Activated CD8-positive, alpha-beta T cell treated with anti-CD3 and anti-CD28 coated beads for 36 hours (primary cell): ENCODE results near the gene DUSP16. TPM values are rescaled to one million over a fixed set of nuclear protein-coding genes. Genes with fewer than 3 reads are reported as not detected.
A peak's percentile ranks its signal among the peaks of the same experiment; 100 is the strongest.

ENCODE experiments used
- ATAC-seq: fragments of 200-7000 bp; cut with Tn5 transposase; one replicate; pipeline ENCODE4 v1.10.0; 2021; ENCODE audit warnings: mild to moderate bottlenecking, moderate library complexity
- CTCF ChIA-PET: fragments of 350-600 bp; sonication (Branson Sonifier 250); formaldehyde crosslinking; loops from one replicate; lab custom pipeline; 2021; ENCODE audit warnings: antibody characterized with exemption; lab: Charles Lee
- POLR2A ChIA-PET: fragments of 350-600 bp; sonication (Branson Sonifier 250); formaldehyde crosslinking; loops from one replicate; lab custom pipeline; 2021; ENCODE audit warnings: antibody characterized with exemption; lab: Charles Lee
- DNase-seq: peaks from one replicate; pipeline ENCODE4 v3.0.0-alpha.2; 2020
- H3K27ac Mint-ChIP-seq: one replicate; pipeline ENCODE4 v1.8.0; 2021; ENCODE audit warnings: mild to moderate bottlenecking, mixed read lengths
- H3K27me3 Mint-ChIP-seq: one replicate; pipeline ENCODE4 v1.8.0; 2021; ENCODE audit warnings: mixed read lengths
- H3K36me3 Mint-ChIP-seq: one replicate; pipeline ENCODE4 v1.8.0; 2021; ENCODE audit warnings: low read depth, mixed read lengths
- H3K4me1 Mint-ChIP-seq: one replicate; pipeline ENCODE4 v1.8.0; 2021; ENCODE audit warnings: low read depth, mixed read lengths
- H3K4me3 Mint-ChIP-seq: one replicate; pipeline ENCODE4 v1.8.0; 2021; ENCODE audit warnings: mild to moderate bottlenecking, moderate library complexity, mixed read lengths
- H3K9me3 Mint-ChIP-seq: one replicate; pipeline ENCODE4 v1.8.0; 2021; ENCODE audit warnings: mixed read lengths
- intact Hi-C: fragments of 100-400 bp; cut with micrococcal nuclease; formaldehyde crosslinking; loops from one replicate; pipeline ENCODE4 v1.10.0; 2022
- total RNA-seq, 2 experiments: library from RNA; stranded (reverse); gene quantifications; one replicate each; pipeline ENCODE4 v1.2.3, GENCODE V29; 2021
- TF ChIP-seq, protein P1 (sequence below): fragments of 200-600 bp; IDR thresholded peaks from one replicate; pipeline ENCODE4 v1.8.0; 2022; ENCODE audit warnings: antibody characterized with exemption, mild to moderate bottlenecking

The DUSP16 gene
- total RNA-seq, 2 experiments from 2014 or later = 28.2 to 30.2 TPM

DNA sequence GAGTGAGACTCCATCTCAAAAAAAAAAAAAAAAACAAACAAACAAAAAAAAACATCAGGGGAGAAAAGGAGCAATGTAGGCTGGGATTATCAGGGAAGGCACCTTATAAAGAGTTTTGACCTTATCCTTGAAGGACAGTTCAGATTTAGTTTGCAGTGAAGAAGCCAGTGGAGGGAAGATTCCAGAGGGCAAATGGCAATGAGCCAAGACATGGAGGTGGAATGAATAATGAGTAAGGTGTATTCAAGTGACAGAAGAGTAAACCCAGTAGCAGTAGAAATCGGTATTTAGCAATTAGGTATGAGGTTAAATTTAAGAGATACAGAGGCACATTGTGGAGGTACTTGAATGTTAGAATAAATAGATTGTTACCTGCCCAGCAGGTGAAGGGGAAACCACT is 2.2 kb upstream of the DUSP16 start:
- DNase-seq = no peak
- no peaks in the 10 kb centered on the region for H3K27me3 Mint-ChIP-seq
- H3K36me3 Mint-ChIP-seq = peaks cover 3% of the 10 kb centered on the region
- no peak for ATAC-seq
- H3K4me1 Mint-ChIP-seq = peaks cover 17% of the 10 kb centered on the region
- H3K4me3 Mint-ChIP-seq = no peak overlapping the region
- ChIA-PET POLR2A (no interaction called here), CTCF (interaction anchor here (0.6 to 2.6 kb wide), 17 partner anchors 8 to 207 kb away, joined by 3 to 34 read pairs (median 4); no protein-coding TSS in a partner anchor)
- H3K9me3 Mint-ChIP-seq = peaks cover 3% of the 10 kb centered on the region
- TF ChIP-seq, protein P1, sequence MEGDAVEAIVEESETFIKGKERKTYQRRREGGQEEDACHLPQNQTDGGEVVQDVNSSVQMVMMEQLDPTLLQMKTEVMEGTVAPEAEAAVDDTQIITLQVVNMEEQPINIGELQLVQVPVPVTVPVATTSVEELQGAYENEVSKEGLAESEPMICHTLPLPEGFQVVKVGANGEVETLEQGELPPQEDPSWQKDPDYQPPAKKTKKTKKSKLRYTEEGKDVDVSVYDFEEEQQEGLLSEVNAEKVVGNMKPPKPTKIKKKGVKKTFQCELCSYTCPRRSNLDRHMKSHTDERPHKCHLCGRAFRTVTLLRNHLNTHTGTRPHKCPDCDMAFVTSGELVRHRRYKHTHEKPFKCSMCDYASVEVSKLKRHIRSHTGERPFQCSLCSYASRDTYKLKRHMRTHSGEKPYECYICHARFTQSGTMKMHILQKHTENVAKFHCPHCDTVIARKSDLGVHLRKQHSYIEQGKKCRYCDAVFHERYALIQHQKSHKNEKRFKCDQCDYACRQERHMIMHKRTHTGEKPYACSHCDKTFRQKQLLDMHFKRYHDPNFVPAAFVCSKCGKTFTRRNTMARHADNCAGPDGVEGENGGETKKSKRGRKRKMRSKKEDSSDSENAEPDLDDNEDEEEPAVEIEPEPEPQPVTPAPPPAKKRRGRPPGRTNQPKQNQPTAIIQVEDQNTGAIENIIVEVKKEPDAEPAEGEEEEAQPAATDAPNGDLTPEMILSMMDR = no peak
- intact Hi-C loops = loop anchor here (1.0 to 5.0 kb wide), 3 partner anchors 58 to 189 kb away; no protein-coding TSS in a partner anchor
- H3K27ac Mint-ChIP-seq = no peak overlapping the region

DNA sequence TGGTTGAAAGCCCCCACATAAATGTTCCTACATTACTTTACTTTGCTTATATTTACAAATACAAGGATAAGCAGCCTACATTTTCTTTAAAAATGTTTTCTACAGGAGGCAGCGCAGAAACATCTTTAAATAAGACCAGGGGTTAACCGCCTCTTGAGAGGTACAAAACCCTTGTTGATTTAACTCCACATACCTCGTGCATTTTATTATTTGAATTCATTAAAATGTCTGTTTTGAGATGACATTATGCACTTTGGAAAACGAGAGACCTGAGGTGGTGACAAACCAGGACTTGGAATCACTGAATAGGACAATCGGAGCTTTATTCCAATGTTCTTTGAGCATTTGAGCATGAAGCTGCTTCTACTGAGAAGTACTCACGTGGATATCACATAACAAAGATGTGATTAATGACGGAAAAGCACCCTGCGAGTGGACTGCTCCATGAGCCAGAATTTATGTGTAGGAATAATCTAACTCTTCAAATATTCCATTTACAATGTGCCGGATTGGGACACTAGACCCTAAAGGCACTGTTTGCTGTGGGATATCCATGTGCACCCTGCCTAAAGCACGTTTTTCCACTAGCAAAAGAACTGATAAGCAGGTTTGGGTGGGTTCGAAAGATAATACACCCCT is 746 bp upstream of the DUSP16 start:
- H3K4me1 Mint-ChIP-seq = peaks cover 28% of the 10 kb centered on the region
- H3K36me3 Mint-ChIP-seq = peaks cover 6% of the 10 kb centered on the region
- peak overlapping the region; percentile 77 for H3K4me3 Mint-ChIP-seq
- ChIA-PET CTCF (interaction anchor here (0.6 to 2.6 kb wide), 39 partner anchors 8 to 205 kb away, joined by 3 to 34 read pairs (median 4); no protein-coding TSS in a partner anchor), POLR2A (interaction anchor here (0.7 to 1.8 kb wide), 13 partner anchors 13 to 207 kb away, joined by 3 to 7 read pairs (median 4); partner anchors contain the start of gene BORCS5)
- H3K27ac Mint-ChIP-seq = peak overlapping the region; percentile 90
- peaks cover 3% of the 10 kb centered on the region for H3K9me3 Mint-ChIP-seq
- TF ChIP-seq, protein P1 = no peak
- no peak for DNase-seq
- intact Hi-C loops = loop anchor here (5.0 kb wide), 2 partner anchors 56 to 174 kb away; no protein-coding TSS in a partner anchor
- ATAC-seq = no peak
- no peaks in the 10 kb centered on the region for H3K27me3 Mint-ChIP-seq

DNA sequence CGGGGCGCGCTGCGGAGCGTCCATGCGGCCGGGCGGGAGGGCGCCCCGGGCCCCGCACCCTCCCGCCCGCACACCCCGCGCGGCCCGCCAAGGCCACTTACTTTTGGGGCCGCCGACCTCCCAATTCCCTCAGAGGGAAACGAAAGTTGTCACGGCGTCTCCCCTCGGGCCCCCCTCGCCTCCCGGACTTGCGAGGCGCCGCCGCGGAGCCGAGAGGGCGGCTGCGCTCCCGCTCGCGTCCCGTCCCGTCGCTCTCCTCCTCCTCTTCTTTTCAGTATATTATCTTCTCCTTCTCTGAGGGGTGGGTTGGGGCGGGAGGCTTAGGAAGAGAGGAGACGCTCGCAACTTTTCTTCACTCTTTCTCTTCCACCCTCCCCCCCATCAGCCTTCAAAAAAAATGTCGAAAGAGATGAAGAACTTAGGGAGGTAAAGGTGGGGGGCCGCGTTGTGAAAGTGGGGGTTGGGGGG is 613 bp downstream of the DUSP16 start:
- Mint-ChIP-seq H3K27ac (peak overlapping the region; percentile 91), H3K4me3 (peak overlapping the region; percentile 89), H3K36me3 (peaks cover 11% of the 10 kb centered on the region), H3K9me3 (peaks cover 3% of the 10 kb centered on the region), H3K27me3 (no peaks in the 10 kb centered on the region), H3K4me1 (peaks cover 35% of the 10 kb centered on the region)
- TF ChIP-seq, protein P1 = no peak
- ChIA-PET CTCF (interaction anchor here (1.2 to 1.5 kb wide), 5 partner anchors 45 to 94 kb away, joined by 3 to 7 read pairs (median 3); no protein-coding TSS in a partner anchor), POLR2A (interaction anchor here (1.2 to 1.6 kb wide), 9 partner anchors 35 to 177 kb away, joined by 3 to 6 read pairs (median 4); no protein-coding TSS in a partner anchor)
- DNase-seq (peak; percentile 36), ATAC-seq (no peak)
- intact Hi-C loops = loop anchor here (5.0 kb wide), 2 partner anchors 55 to 175 kb away; no protein-coding TSS in a partner anchor

DNA sequence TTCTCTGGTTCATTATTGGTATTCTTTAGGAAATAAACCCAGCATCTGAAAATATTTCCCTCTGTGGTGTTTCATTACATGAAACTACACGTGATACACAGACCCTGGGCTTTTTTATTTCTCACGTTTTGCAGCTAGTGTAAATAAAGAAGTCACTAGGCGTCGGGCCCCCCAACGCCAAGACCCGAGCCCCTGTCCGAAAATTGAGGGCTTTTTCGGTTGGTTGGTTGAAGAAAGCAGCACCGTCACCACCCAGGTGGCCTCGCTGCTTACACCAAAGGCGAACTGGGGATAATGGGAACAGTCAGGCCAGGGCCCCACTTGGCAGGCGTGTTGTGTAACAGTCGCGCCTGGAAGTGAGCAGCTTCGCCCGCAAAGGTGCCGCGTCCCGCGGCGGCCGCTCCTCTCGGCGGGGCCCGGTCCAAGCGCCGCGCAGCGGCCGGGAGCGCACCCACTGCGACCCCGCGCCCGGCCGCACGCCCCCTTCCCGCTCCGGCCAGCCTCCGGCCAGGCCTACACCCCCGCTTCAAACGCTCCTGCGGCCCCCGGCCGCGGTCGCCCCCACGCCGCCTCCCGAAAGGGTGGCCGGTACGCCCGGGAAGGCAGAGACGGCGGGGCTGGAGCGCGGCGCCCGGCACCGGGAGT is 1.2 kb downstream of the DUSP16 start:
- H3K4me3 Mint-ChIP-seq = peak overlapping the region; percentile 89
- intact Hi-C loops = loop anchor here (5.0 kb wide), 2 partner anchors 54 to 176 kb away; no protein-coding TSS in a partner anchor
- ATAC-seq (no peak), DNase-seq (peak; percentile 49)
- TF ChIP-seq, protein P1 = no peak
- ChIA-PET POLR2A (interaction anchor here (0.6 to 1.6 kb wide), 14 partner anchors 8 to 161 kb away, joined by 3 to 6 read pairs (median 3); no protein-coding TSS in a partner anchor), CTCF (interaction anchor here (0.9 to 1.5 kb wide), 6 partner anchors 60 to 175 kb away, joined by 3 to 5 read pairs (median 3); no protein-coding TSS in a partner anchor)
- peaks cover 38% of the 10 kb centered on the region for H3K4me1 Mint-ChIP-seq
- H3K9me3 Mint-ChIP-seq = peaks cover 3% of the 10 kb centered on the region
- no peaks in the 10 kb centered on the region for H3K27me3 Mint-ChIP-seq
- peak overlapping the region; percentile 91 for H3K27ac Mint-ChIP-seq
- H3K36me3 Mint-ChIP-seq = peaks cover 13% of the 10 kb centered on the region
